ENCODE results near the gene CAMTA1.

- TF ChIP-seq EZH2 (IDR thresholded peaks at IDR 0.05; ENCODE audit: borderline replicate concordance, low read depth, low read length, poor library complexity, severe bottlenecking), result no peak
- TF ChIP-seq, protein P1, sequence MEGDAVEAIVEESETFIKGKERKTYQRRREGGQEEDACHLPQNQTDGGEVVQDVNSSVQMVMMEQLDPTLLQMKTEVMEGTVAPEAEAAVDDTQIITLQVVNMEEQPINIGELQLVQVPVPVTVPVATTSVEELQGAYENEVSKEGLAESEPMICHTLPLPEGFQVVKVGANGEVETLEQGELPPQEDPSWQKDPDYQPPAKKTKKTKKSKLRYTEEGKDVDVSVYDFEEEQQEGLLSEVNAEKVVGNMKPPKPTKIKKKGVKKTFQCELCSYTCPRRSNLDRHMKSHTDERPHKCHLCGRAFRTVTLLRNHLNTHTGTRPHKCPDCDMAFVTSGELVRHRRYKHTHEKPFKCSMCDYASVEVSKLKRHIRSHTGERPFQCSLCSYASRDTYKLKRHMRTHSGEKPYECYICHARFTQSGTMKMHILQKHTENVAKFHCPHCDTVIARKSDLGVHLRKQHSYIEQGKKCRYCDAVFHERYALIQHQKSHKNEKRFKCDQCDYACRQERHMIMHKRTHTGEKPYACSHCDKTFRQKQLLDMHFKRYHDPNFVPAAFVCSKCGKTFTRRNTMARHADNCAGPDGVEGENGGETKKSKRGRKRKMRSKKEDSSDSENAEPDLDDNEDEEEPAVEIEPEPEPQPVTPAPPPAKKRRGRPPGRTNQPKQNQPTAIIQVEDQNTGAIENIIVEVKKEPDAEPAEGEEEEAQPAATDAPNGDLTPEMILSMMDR (conservative IDR thresholded peaks at IDR 0.05; ENCODE audit: low read depth, low read length), result no peak
Measured at GRCh38 chr1:6866825-6867224, 81.6 kb downstream of the CAMTA1 start.

Measured in A673 (cell line).